Fibroblast of lung (primary cell): Measurements from ENCODE around the gene TAPBPL.

Experiments
- EZH2 ChIP-seq: IDR thresholded peaks from 2 replicates; pipeline ENCODE4 v1.5.1; 2012; ENCODE audit warnings: low read length, control low read depth, mild to moderate bottlenecking; ENCODE audit errors: missing control alignments
- TF ChIP-seq, protein P1 (sequence below), 2 donors: IDR thresholded peaks in 1 of 2; conservative IDR thresholded peaks in 1 of 2; 1 replicate in 1 of 2; 2 replicates in 1 of 2; pipeline ENCODE4 v1.5.1; 2011 to 2012; ENCODE audit warnings: low read length in 2 of 2, control low read depth in 1 of 2, inconsistent platforms in 1 of 2, low read depth in 1 of 2, mild to moderate bottlenecking in 1 of 2

GRCh38 chr12:6434205-6435140 lies 17.4 kb upstream of the TAPBPL start:
- TF ChIP-seq, protein P1, sequence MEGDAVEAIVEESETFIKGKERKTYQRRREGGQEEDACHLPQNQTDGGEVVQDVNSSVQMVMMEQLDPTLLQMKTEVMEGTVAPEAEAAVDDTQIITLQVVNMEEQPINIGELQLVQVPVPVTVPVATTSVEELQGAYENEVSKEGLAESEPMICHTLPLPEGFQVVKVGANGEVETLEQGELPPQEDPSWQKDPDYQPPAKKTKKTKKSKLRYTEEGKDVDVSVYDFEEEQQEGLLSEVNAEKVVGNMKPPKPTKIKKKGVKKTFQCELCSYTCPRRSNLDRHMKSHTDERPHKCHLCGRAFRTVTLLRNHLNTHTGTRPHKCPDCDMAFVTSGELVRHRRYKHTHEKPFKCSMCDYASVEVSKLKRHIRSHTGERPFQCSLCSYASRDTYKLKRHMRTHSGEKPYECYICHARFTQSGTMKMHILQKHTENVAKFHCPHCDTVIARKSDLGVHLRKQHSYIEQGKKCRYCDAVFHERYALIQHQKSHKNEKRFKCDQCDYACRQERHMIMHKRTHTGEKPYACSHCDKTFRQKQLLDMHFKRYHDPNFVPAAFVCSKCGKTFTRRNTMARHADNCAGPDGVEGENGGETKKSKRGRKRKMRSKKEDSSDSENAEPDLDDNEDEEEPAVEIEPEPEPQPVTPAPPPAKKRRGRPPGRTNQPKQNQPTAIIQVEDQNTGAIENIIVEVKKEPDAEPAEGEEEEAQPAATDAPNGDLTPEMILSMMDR (conservative IDR thresholded peaks at IDR 0.05 in 1 of 2, IDR thresholded peaks at IDR 0.05 in 1 of 2; ENCODE audit: low read depth in 1 of 2, low read length in 2 of 2), result no peak
- no peak for TF ChIP-seq EZH2
